ENCODE data around the gene SCUBE2.

DNA sequence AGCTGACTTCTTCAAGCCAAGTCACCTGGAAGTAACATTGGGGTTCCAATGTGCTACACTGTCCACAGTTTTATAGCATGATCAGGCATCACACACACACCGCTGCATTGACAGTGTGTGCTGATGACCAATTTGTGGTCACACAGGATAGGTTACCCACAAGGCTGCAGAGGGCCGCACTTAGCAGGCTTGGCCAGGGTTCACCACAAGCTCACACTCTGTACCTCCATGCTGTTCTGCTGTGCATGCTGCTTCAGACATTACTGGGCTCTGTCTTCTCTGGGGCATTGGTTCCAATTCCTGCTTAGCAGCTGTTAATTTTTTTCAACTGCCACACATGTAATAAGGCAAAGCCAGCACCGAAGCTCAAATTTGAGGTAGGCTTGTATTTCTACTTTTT lies 76.6 kb downstream of the SCUBE2 start:
- TF ChIP-seq EZH2 (IDR thresholded peaks at IDR 0.05) (no peak), POLR2AphosphoS5 (IDR thresholded peaks at IDR 0.05; ENCODE audit: borderline replicate concordance, low read depth, low read length) (no peak)

All from SK-N-MC (cell line).